NOMO-1 (cell line): ENCODE data around the gene SRCIN1.
A peak's percentile ranks its signal among the peaks of the same experiment; 100 is the strongest.
"Not testable (repeated sequence)": the region's sequence is repeated elsewhere in the genome, so short reads cannot be mapped to it uniquely, and the experiment has no call there.

Experiments
- DNase-seq, 2 experiments: peaks; one replicate each; lab custom pipeline; 2025; ENCODE audit not compliant: unreplicated experiment in 2 of 2; lab: John Stamatoyannopoulos, UW

The SRCIN1 gene

GRCh38 chr17:38492067-38493040 lies 113.4 kb downstream of the SRCIN1 start:
- DNase-seq: peak; percentile 73 to 78

- not testable (repeated sequence) for DNase-seq
Measured at GRCh38 chr17:38491346-38492066, 114.2 kb downstream of the SRCIN1 start.

- DNase-seq: not testable (repeated sequence)
Measured at GRCh38 chr17:38489774-38490173, 116.0 kb downstream of the SRCIN1 start.

GRCh38 chr17:38485681-38486298 lies 120.0 kb downstream of the SRCIN1 start:
- DNase-seq: not testable (repeated sequence)

GRCh38 chr17:38485146-38485468 lies 120.6 kb downstream of the SRCIN1 start:
- DNase-seq: no peak

GRCh38 chr17:38484242-38485145 lies 121.3 kb downstream of the SRCIN1 start:
- peak; percentile 17 to 34 for DNase-seq

DNA sequence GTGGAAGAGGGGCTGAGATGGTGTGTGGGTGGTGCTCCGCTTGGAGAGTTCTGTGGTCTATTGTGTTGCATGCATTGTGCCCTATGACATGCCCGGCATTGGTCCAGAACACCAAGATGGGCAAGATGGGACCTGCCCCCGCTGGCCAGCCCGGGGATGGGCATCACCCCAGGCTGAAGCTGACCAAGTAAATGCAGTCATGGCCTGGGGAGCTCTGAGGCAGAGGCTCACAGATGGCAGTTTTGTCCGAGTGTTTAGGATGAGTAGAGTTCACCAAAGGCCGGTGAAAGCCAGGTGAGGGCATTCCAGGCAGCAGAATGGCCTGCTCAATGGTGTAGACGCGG lies 123.1 kb downstream of the SRCIN1 start:
- DNase-seq: not testable (repeated sequence)

DNA sequence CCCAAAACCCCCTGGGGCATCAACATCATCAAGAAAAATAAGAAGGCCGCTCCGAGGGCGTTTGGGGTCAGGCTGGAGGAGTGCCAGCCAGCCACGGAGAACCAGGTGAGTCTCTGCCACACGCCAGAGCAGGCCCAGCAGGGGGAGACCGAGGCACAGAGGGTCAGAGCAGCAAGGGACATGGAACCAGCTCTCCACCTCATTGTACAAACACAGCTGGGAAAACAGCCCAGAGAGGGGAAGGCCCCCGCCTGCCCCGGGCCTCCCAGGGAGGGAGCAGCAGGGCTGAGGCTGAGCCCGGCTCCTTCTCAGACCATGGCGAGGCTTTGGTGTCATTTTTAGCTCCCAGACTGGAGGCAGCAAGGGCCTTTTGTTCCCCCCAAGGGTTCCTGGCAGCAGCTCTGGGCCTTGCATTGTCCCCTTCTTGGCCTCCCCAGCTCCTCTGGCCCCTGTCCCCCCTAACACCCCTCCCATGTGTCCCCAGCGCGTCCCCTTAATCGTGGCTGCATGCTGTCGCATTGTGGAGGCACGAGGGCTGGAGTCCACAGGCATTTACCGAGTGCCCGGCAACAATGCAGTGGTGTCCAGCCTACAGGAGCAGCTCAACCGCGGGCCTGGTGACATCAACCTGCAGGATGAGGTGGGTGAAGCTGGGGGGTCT lies 123.6 kb downstream of the SRCIN1 start:
- DNase-seq: not testable (repeated sequence)
